Measurements from ENCODE around the gene PCYT1B. TPM values are rescaled to one million over a fixed set of nuclear protein-coding genes. Genes with fewer than 3 reads are reported as not detected.

The PCYT1B gene
- total RNA-seq: 3.7 TPM

GRCh38 chrX:24647257-24648058 lies at the start of gene PCYT1B:
PCYT1B (minus strand) TSS chrX:24647347; CDS start chrX:24647105, 242 bp downstream.
- no peaks in the 10 kb centered on the region for H3K9me3 ChIP-seq (ENCODE audit: low read depth, low read length)
- H3K27me3 ChIP-seq (ENCODE audit: insufficient read depth, low read length): peaks cover 2% of the 10 kb centered on the region
- peaks cover 22% of the 10 kb centered on the region for H3K4me1 ChIP-seq (ENCODE audit: insufficient read depth, low read length)
- peak within 1 kb of the TSS; percentile 6 for H3K4me3 ChIP-seq (ENCODE audit: low read length)

DNA sequence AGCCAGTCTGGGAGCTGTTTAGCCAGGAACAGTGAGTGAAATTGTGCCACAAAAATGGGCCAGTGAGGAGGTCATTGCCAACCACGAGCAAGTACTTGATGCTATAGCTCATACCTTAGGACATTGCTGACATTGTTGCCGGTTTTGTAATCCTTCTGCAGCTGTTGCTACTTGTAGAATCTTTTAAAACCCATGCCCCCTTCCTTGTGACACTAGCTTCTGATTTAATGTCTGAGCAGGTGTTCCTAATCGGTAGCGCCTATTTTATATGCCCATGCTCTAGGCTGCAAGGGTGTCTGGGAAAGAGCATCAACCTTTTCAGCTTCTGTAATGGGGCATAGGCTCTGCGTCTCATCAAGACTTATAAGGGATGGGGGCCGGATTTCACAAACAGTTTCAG lies 49.1 kb upstream of the PCYT1B start:
- Histone ChIP-seq H3K27me3 (ENCODE audit: insufficient read depth, low read length) (no peaks in the 10 kb centered on the region), H3K4me1 (ENCODE audit: insufficient read depth, low read length) (peaks cover 8% of the 10 kb centered on the region), H3K4me3 (ENCODE audit: low read length) (no peak overlapping the region), H3K9me3 (ENCODE audit: low read depth, low read length) (no peaks in the 10 kb centered on the region)

DNA sequence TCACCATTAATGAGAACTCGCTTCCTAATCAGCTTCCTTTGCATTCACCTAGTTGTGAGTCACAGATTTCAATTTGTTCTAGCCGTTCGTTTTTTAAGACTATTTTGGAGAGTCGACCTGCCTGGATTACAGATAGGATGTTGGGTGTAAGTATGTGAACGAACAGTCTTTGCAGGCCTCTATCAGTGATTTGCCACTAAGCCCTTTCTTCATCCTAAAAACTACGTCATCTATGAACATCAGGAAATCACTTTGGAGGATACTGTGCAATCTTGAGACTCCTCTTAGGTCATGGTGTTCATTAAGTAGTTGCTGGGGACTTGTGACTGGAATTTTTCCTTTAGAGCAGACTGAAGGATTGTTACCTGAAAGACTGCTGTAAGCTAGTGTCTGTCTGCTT lies 47.7 kb upstream of the PCYT1B start:
- Histone ChIP-seq H3K4me1 (ENCODE audit: insufficient read depth, low read length) (peaks cover 8% of the 10 kb centered on the region), H3K4me3 (ENCODE audit: low read length) (no peak overlapping the region), H3K9me3 (ENCODE audit: low read depth, low read length) (no peaks in the 10 kb centered on the region), H3K27me3 (ENCODE audit: insufficient read depth, low read length) (no peaks in the 10 kb centered on the region)

DNA sequence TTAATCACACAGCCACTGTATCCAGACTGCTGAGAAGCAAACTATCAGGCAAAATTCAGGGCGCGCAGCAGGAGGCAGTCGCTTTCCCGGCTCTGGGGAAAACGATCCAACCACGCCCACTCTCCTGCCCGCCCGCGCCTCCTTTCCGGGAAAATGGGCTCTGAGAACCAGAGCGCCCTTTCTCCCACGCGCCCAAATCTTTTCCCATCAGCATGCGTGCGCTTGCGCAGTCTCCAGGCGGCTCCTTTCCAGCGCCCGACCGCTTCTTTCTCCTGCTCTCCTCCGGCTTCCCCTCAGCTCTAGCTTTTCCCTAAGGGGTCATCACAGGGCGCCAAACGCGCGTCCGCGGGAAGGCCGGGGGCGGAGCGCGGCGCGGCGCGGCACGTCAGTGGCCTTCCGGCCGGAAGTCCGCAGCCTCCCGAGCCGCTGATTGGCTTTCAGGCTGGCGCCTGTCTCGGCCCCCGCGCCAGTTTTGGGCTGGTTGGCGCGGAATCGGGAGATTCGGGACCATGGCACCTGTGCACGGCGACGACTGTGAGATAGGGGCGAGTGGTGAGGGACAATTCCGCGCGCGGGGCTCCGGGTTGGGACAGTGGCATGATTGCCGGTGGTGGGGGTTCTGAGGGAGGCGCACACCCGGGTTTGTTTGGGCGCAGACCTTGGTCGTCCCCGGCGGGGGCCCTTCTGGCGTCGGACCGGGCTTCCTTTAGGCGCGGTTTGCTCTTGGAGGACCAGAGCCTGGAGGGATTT lies 46.5 kb upstream of the PCYT1B start, which contains the start of gene POLA1:
TSS of gene POLA1 (plus strand) at position 466 of the 750 bp plus-strand sequence. CDS start at position 510, 44 bp downstream.
- Histone ChIP-seq H3K27me3 (ENCODE audit: insufficient read depth, low read length) (no peaks in the 10 kb centered on the region), H3K4me1 (ENCODE audit: insufficient read depth, low read length) (peaks cover 8% of the 10 kb centered on the region), H3K9me3 (ENCODE audit: low read depth, low read length) (no peaks in the 10 kb centered on the region), H3K4me3 (ENCODE audit: low read length) (peak within 1 kb of the TSS; percentile 62)

DNA sequence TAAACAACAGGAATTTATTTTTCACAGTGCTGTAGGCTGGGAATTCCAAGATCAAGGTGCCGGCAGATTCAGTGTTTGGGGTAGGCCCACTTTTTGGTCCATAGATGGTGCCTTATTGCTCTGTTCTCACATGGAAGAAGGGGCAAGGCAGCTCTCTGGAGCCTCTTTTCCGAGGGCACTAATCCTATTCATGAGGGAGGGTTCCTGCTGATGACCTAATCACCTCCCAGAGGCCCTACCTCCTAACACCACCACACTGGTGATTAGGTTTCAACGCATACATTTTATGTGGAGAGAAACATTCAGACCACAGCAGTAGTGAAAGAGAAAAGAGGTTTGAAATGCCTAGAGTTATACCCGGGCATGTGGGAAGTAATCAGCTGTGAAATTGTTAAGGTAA lies 45.2 kb upstream of the PCYT1B start:
- Histone ChIP-seq H3K27me3 (ENCODE audit: insufficient read depth, low read length) (no peaks in the 10 kb centered on the region), H3K9me3 (ENCODE audit: low read depth, low read length) (no peaks in the 10 kb centered on the region), H3K4me1 (ENCODE audit: insufficient read depth, low read length) (peaks cover 8% of the 10 kb centered on the region), H3K4me3 (ENCODE audit: low read length) (no peak overlapping the region)

- Histone ChIP-seq H3K4me3 (ENCODE audit: low read length) (no peak overlapping the region), H3K4me1 (ENCODE audit: insufficient read depth, low read length) (no peaks in the 10 kb centered on the region), H3K27me3 (ENCODE audit: insufficient read depth, low read length) (no peaks in the 10 kb centered on the region), H3K9me3 (ENCODE audit: low read depth, low read length) (no peaks in the 10 kb centered on the region)
These were observed 36.9 kb upstream of the PCYT1B start for GRCh38 chrX:24684048-24684447.

DNA sequence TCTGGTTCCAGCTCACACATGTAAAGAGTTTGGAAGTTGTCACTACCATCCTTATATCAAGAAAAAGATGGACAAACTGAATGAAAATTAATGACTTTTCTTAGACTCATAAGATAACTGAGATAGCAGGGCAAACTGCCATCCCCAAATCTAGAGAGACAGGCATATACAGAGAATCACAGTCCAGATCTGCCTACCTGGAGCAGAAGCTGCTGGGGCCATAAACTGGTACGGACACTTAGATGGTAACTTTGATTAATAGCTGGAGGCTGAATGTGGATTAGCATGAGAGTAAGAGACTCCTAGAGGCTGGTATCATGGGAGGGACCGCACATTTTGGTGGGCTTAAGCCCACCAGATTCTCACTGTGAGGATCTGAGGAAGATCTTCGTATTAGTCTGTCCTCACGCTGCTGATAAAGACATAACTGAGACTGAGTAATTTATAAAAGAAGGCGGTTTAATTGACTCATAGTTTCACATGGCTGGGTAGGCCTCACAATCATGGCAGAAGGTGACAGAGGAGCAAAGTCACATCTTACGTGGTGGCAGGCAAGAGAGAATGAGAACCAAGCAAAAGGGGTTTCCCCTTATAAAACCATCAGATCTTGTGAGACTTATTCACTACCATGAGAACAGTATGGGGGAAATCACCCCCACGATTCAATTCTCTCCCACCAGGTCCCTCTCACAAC lies 35.7 kb upstream of the PCYT1B start:
- Histone ChIP-seq H3K4me3 (ENCODE audit: low read length) (no peak overlapping the region), H3K9me3 (ENCODE audit: low read depth, low read length) (no peaks in the 10 kb centered on the region), H3K27me3 (ENCODE audit: insufficient read depth, low read length) (no peaks in the 10 kb centered on the region), H3K4me1 (ENCODE audit: insufficient read depth, low read length) (no peaks in the 10 kb centered on the region)

- H3K4me1 ChIP-seq (ENCODE audit: insufficient read depth, low read length): no peaks in the 10 kb centered on the region
These were observed 29.4 kb upstream of the PCYT1B start for GRCh38 chrX:24676403-24677024.

GRCh38 chrX:24673424-24673823 lies 26.3 kb upstream of the PCYT1B start:
- H3K27me3 ChIP-seq (ENCODE audit: insufficient read depth, low read length): no peaks in the 10 kb centered on the region
- H3K9me3 ChIP-seq (ENCODE audit: low read depth, low read length): no peaks in the 10 kb centered on the region
- H3K4me1 ChIP-seq (ENCODE audit: insufficient read depth, low read length): no peaks in the 10 kb centered on the region
- no peak overlapping the region for H3K4me3 ChIP-seq (ENCODE audit: low read length)

More at GRCh38 chrX:24676403-24677024, 29.4 kb upstream of the PCYT1B start:
- no peaks in the 10 kb centered on the region for H3K9me3 ChIP-seq (ENCODE audit: low read depth, low read length)
- H3K27me3 ChIP-seq (ENCODE audit: insufficient read depth, low read length): no peaks in the 10 kb centered on the region
- H3K4me3 ChIP-seq (ENCODE audit: low read length): no peak overlapping the region

DNA sequence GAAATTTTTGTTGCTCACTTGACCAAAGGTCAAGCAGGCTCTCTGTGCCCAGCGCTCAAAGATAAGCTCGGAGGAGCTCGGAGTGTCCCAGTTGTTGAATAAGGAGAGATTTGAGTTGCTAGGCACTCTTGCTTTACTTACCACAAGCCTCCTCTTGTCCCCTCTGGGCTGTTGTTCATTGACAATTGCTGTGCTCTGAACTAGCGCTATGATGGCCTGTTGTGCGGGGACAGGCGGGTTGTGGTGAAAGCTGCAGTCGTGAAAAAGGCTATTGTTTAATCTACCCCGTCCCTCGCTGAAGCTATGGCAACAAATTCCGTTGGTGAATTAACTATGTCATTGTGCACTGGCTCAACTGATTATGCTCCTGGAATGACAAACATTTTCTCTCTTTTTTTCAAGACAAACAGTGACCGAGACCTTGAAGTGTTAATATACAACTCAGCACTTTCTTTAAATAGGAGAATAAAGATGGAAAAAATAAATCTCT lies 25.6 kb upstream of the PCYT1B start:
- Histone ChIP-seq H3K27me3 (ENCODE audit: insufficient read depth, low read length) (no peaks in the 10 kb centered on the region), H3K9me3 (ENCODE audit: low read depth, low read length) (no peaks in the 10 kb centered on the region), H3K4me1 (ENCODE audit: insufficient read depth, low read length) (no peaks in the 10 kb centered on the region), H3K4me3 (ENCODE audit: low read length) (no peak overlapping the region)

DNA sequence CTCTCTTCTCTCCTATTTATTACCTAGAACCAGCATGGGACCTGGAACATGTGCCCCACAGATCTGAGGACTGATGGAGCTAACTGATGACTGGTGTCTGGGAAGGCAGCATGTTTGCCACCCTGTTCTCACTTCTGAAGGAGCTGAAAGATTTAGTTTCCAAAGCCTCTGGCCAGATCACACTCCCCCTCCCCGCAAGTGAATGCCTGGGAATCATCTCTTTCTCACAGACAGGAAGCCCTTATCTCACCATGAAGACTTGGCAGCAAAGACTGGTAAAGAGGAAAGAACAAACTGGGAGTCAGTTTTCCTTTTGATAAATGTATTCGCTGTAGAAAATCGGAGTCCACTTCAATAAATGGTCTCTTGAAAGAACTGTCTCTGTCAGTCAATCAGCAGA lies 21.0 kb upstream of the PCYT1B start:
- Histone ChIP-seq H3K9me3 (ENCODE audit: low read depth, low read length) (no peaks in the 10 kb centered on the region), H3K4me1 (ENCODE audit: insufficient read depth, low read length) (no peaks in the 10 kb centered on the region), H3K27me3 (ENCODE audit: insufficient read depth, low read length) (no peaks in the 10 kb centered on the region), H3K4me3 (ENCODE audit: low read length) (no peak overlapping the region)

DNA sequence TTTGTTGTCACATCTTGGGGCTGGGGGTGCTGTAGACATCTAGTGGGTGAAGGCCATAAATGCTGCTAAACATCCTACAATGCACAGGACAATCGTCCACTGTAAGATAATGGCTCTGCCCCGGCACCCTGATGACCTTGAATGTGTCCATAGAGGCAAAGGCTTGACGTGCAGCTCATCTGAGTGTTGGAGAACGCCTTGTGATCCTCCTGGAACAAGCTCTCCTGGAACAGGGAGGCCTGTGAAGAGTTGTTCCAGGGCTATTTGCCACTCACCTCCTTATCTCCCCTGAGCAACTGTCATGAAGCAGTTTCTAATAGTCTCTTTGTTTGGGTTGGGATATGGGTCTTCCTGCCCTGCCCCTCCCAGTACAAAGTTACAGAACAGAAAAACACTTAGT lies 15.2 kb upstream of the PCYT1B start:
- no peaks in the 10 kb centered on the region for H3K4me1 ChIP-seq (ENCODE audit: insufficient read depth, low read length)
- H3K4me3 ChIP-seq (ENCODE audit: low read length): no peak overlapping the region
- H3K27me3 ChIP-seq (ENCODE audit: insufficient read depth, low read length): no peaks in the 10 kb centered on the region
- no peaks in the 10 kb centered on the region for H3K9me3 ChIP-seq (ENCODE audit: low read depth, low read length)

DNA sequence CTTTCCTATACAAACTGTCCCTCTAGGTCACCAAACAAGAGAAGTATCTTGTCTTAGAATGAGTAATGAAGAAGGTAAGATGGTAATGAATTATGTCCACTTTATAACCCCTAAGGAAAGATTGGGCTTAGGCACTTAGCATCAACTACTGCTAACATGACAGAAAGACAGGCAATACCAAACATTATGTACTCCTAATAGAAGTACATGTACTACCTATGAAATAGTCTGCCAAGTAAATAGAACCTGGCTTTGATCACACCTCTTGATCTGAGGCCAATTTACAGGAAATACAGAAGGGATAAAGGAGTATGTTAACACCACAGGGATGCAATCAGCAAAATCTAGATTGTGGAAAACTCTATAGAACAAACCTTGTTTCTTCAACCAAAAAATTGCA lies 14.1 kb upstream of the PCYT1B start:
- Histone ChIP-seq H3K9me3 (ENCODE audit: low read depth, low read length) (no peaks in the 10 kb centered on the region), H3K4me3 (ENCODE audit: low read length) (no peak overlapping the region), H3K27me3 (ENCODE audit: insufficient read depth, low read length) (no peaks in the 10 kb centered on the region), H3K4me1 (ENCODE audit: insufficient read depth, low read length) (no peaks in the 10 kb centered on the region)

- H3K27me3 ChIP-seq (ENCODE audit: insufficient read depth, low read length): no peaks in the 10 kb centered on the region
- H3K4me3 ChIP-seq (ENCODE audit: low read length): no peak overlapping the region
- H3K9me3 ChIP-seq (ENCODE audit: low read depth, low read length): no peaks in the 10 kb centered on the region
- no peaks in the 10 kb centered on the region for H3K4me1 ChIP-seq (ENCODE audit: insufficient read depth, low read length)
These were observed 12.5 kb upstream of the PCYT1B start for GRCh38 chrX:24659646-24660045.
